ENCODE results near the gene AHCTF1. TPM values are rescaled to one million over a fixed set of nuclear protein-coding genes. Genes with fewer than 3 reads are reported as not detected.

AHCTF1 gene
- total RNA-seq: 10.5 TPM

- peak; percentile 94 for ATAC-seq
These were observed at the start of gene AHCTF1 for GRCh38 chr1:246931549-246932365. Gene AHCTF1 (minus strand): TSS chr1:246931948. CDS start chr1:246918370, 13,578 bp downstream.

GRCh38 chr1:246978785-246979184, 47.0 kb upstream of the AHCTF1 start:
- ATAC-seq (no peak), DNase-seq (ENCODE audit: low spot score) (no peak)

More at GRCh38 chr1:246931549-246932365, at the start of gene AHCTF1:
- DNase-seq (ENCODE audit: low spot score): peak; percentile 97

GRCh38 chr1:246978281-246978680, 46.5 kb upstream of the AHCTF1 start:
- DNase-seq (ENCODE audit: low spot score) (no peak), ATAC-seq (no peak)

DNA sequence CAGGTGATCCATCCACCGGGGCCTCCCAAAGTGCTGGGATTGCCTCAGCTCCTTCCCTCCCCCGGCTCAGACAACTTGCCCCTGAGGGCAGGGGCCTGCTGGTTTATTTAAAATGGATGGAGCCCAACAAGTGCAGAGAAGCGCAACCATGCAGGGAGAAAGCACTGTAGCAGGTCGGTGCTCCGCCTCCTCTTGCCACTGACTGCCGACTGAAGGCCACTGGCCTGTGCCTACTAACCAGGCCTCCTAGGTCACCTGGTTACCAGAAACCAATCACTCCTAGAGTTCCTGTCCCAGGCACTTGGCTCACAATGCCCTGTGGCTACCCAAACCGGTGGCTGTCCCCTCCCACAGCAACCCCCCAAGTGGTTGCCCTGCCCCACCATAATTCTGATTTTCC, 40.2 kb upstream of the AHCTF1 start:
- no peak for DNase-seq (ENCODE audit: low spot score)
- ATAC-seq: no peak

DNA sequence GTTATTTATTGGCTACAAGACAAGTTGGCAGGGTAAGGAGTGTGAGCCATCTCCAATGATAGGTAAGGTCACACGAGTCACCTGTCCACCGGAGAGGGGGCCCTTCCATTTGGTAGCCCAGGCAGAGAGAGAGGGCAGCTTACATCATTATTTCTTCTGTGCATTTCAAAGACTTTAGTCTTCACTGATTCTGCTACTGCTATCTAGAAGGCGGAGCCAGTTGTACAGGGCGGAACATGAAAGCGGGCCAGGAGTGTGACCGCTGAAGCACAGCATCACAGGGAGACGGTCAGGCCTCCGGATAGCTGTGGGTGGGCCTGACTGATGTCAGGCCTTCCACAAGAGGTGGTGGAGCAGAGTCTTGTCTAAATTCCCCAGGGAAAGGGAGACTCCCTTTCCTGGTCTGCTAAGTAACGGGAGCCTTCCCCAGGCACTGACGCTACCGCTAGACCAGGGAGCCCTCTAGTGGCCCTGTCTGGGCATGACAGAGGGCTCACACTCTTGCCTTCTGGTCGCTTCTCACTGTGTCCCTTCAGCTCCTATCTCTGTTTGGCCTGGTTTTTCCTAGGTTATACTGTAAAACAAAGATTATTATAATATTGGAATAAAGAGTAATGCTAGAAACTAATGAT, 39.5 kb upstream of the AHCTF1 start:
- ATAC-seq (peak; percentile 48), DNase-seq (ENCODE audit: low spot score) (peak; percentile 59)

- ATAC-seq (no peak), DNase-seq (ENCODE audit: low spot score) (no peak)
These were observed 37.9 kb upstream of the AHCTF1 start for GRCh38 chr1:246969621-246970020.

GRCh38 chr1:246966502-246966901, 34.8 kb upstream of the AHCTF1 start:
- ATAC-seq (no peak), DNase-seq (ENCODE audit: low spot score) (no peak)

- DNase-seq (ENCODE audit: low spot score) (no peak), ATAC-seq (peak; percentile 45)
These were observed 28.4 kb upstream of the AHCTF1 start for GRCh38 chr1:246959944-246960693.

DNA sequence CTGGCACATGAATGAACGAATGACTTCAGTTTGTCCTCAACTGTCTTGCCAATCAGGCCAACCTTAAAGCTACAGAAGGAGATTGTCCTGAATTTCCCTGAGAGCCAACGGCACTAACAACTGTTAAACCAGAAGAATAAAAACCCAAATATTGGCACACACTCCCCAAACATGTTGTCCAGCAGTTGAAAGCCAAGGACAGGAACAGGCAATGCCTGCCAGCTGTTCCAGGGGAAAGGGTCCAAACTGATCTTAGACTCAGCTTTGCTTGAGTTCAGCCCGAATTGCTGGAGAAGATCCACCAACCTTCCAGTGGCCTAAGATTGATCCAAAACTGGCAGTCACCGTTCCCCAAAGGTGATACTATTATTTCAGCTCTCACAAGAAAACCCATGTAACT, 22.4 kb upstream of the AHCTF1 start:
- ATAC-seq (peak; percentile 57), DNase-seq (ENCODE audit: low spot score) (no peak)

DNA sequence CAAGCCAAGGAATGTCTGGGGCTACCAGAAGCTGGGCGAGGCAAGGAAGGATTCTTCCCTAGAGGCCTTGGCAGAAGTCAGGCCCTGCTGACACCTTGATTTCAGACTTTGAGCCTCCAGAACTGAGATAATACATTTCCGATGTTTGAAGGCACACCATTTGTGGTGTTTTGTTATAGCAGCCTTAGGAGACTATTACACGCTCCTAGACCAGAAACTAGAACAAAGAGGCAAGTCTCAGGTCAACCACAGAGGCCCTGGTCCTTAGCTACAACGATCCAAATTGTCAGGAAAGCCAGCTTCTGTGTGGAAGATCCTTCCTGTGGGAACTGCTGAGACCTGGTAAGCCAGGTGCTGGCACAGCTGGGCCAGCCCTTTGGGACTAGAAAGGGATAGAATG, 19.7 kb upstream of the AHCTF1 start:
- ATAC-seq (no peak), DNase-seq (ENCODE audit: low spot score) (no peak)

- ATAC-seq (no peak), DNase-seq (ENCODE audit: low spot score) (no peak)
These were observed 18.2 kb upstream of the AHCTF1 start for GRCh38 chr1:246949956-246950355.

DNA sequence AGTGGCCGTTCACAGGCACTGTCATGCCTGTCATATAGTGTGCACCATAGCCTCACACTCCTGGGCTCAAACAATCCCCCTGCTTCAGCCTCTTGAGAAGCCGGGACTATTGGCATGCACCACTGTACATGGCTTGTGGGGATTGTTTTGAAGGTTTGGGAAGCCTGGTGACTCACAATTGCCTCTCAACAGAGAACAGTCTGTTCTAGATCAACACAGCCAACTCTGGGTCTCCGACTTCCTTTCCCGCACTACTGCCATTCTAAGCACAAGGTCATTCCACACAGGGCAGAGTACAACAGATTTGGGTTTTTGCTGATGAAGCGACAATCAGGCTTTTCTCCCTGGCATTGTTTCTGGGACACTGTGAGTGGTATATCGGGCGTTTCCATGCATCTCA, 15.5 kb upstream of the AHCTF1 start:
- no peak for DNase-seq (ENCODE audit: low spot score)
- ATAC-seq: peak; percentile 72

- no peak for DNase-seq (ENCODE audit: low spot score)
- no peak for ATAC-seq
These were observed 14.6 kb upstream of the AHCTF1 start for GRCh38 chr1:246946366-246946765.

GRCh38 chr1:246934765-246935164, 3.0 kb upstream of the AHCTF1 start:
- DNase-seq (ENCODE audit: low spot score): no peak
- ATAC-seq: no peak

GRCh38 chr1:246933893-246934292, 2.1 kb upstream of the AHCTF1 start:
- no peak for ATAC-seq

DNA sequence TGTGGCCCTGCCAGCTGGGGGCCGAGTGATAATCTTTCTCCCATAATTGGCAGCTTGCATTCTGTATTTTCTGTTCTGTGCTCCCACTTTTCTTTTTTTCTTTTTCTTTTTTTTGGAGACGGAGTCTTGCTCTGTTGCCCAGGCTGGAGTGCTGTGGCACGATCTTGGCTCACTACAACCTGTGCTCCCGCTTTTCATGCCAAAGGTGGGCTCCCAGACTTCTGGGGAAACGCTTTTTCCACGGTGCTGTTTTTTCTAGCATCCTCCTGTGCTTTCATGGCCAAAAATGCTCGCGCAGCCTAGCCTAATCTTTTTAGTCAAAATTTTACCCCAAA, 585 bp upstream of the AHCTF1 start:
- ATAC-seq: peak; percentile 1
- DNase-seq (ENCODE audit: low spot score): no peak

More at GRCh38 chr1:246933893-246934292, 2.1 kb upstream of the AHCTF1 start:
- no peak for DNase-seq (ENCODE audit: low spot score)

- DNase-seq (ENCODE audit: low spot score) (peak; percentile 65), ATAC-seq (peak; percentile 42)
These were observed 759 bp downstream of the AHCTF1 start for GRCh38 chr1:246930830-246931548.

DNA sequence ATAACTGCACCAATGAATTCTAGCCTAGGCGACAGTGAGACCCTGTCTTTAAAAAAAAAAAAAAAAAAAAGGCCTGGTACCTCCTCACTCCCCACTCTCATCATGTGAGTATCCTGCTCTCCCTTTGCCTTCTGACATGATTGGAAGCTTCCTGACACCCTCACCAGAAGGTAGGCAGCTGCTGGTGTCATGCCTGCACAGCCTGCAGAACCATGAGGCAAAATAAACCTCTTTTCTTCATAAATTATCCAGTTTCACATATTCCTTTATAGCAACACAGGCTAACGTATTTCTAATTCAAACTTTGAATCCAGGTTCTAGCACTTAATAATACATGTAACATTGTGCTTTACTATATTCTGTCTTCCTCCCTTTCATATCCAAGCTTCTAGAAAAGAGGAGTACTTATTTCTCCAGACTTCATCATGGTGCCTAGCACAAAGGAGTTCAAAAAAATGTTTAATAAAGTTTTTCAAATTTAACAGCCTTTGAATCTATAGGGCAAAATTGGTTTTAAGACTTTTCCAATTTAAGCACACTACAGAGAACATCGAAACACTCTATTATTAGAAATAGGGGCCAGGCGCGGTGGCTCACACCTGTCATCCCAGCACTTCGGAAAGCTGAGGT, 5.6 kb downstream of the AHCTF1 start:
- no peak for DNase-seq (ENCODE audit: low spot score)
- no peak for ATAC-seq

- ATAC-seq (no peak), DNase-seq (ENCODE audit: low spot score) (no peak)
These were observed 7.8 kb downstream of the AHCTF1 start for GRCh38 chr1:246923900-246924299.

DNA sequence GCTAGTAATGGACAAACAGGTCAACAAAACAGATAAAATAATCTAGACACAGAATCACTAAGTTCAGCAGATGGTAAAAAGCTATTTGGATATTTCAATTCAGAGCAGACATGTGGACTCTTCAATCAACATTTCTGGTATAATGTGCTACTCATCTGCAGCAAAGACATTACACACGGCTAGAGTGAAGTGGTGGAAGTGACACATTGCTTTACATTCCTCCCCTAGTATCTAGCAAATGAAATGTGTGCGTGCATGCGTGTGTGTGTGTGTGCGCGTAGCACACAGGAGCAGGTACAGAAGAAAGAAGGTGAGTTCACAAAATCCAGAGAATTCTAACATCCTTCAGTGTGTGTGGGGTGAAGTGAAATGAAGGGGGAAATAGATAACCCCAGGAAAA, 8.3 kb downstream of the AHCTF1 start:
- ATAC-seq (no peak), DNase-seq (ENCODE audit: low spot score) (no peak)

GRCh38 chr1:246921481-246921880, 10.3 kb downstream of the AHCTF1 start:
- DNase-seq (ENCODE audit: low spot score) (no peak), ATAC-seq (no peak)
